ENCODE data around the gene SLC23A1. TPM values are rescaled to one million over a fixed set of nuclear protein-coding genes. Genes with fewer than 3 reads are reported as not detected.
A peak's percentile ranks its signal among the peaks of the same experiment; 100 is the strongest.

The SLC23A1 gene
- total and polyA plus RNA-seq, 11 donors, result not detected

DNA sequence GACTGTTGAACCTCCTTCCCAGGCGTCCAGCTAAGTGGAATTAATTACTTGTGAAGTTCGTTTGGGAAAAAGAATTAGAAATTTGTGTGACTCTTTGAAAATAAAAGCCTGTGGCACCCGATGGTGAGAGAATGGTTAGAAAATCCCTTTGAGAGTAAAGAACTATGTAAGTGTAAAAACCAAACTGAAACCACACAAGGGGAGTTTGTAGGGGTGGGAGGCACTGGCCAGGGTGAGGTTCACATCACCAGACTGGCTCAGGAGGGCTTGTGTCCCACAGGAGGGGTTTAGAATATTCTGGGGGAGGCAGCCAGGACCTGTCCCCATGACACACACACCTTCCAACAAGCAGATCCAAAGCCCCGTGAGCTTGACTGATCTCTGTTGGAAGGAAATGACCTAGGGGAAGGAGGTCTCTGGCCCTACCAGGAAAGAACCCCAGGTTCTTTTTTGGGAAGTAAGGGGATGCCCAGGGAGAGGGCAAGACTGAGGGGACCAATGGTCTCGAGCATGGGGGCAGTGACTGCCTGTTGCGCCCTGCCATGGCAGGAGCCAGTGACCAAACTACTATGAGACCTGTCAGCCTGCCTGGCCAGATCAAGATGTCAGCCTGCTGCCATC, 16.5 kb upstream of the SLC23A1 start:
- H3K4me1 ChIP-seq, result peaks cover 2 to 48% (median 33%) of the 10 kb centered on the region in 12 donors
- DNase-seq (no peak), ATAC-seq (no peak)
- no peak overlapping the region for H3K4me3 ChIP-seq
- no peaks in the 10 kb centered on the region for H3K9me3 ChIP-seq
- intact Hi-C loops (cut with DNase I), result loop anchor here in 2 of 10 donors (5.0 to 10.0 kb wide), 2 partner anchors 57 to 105 kb away; partner anchors contain the start of genes MATR3 (in 1 of the 2) and PAIP2 (in 1 of the 2)
- H3K36me3 ChIP-seq, result peaks cover 0 to 12% (median 0%) of the 10 kb centered on the region in 9 donors
- no peak for TF ChIP-seq POLR2A (IDR thresholded peaks at IDR 0.05)
- TF ChIP-seq, protein P1, sequence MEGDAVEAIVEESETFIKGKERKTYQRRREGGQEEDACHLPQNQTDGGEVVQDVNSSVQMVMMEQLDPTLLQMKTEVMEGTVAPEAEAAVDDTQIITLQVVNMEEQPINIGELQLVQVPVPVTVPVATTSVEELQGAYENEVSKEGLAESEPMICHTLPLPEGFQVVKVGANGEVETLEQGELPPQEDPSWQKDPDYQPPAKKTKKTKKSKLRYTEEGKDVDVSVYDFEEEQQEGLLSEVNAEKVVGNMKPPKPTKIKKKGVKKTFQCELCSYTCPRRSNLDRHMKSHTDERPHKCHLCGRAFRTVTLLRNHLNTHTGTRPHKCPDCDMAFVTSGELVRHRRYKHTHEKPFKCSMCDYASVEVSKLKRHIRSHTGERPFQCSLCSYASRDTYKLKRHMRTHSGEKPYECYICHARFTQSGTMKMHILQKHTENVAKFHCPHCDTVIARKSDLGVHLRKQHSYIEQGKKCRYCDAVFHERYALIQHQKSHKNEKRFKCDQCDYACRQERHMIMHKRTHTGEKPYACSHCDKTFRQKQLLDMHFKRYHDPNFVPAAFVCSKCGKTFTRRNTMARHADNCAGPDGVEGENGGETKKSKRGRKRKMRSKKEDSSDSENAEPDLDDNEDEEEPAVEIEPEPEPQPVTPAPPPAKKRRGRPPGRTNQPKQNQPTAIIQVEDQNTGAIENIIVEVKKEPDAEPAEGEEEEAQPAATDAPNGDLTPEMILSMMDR (IDR thresholded peaks at IDR 0.05), result no peak
- peaks cover 0 to 5% (median 0%) of the 10 kb centered on the region in 9 donors for H3K27me3 ChIP-seq
- 86 to 91% (median 90%) methylated on average over 6 of the region's 6 CpGs for WGBS, 4 donors
- no peak overlapping the region for H3K27ac ChIP-seq

DNA sequence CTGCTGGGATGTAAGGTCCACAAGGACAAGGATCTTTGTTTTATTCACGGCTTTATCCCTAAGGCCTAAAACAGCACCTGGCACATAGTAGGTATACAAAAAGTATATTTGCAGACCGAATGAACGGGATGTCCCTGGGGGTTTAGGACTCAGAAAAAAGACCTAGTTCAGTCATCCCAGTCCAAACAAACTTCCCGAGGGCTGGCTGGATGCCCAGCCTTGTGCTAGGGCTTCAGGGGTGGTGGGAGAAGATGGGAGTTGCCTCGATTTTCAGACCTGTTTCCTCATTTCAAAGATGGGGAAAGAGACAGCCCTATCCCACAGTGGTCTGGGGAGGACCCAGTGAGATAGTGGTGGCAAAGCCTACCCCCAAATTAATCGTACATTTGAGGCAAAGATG, 14.8 kb upstream of the SLC23A1 start:
- H3K4me1 ChIP-seq, result peaks cover 2 to 50% (median 34%) of the 10 kb centered on the region in 12 donors
- peak overlapping the region in 3 of 12 donors; percentile 91 to 95 (median 92) for H3K27ac ChIP-seq
- intact Hi-C loops (cut with DNase I), result loop anchor here in 1 of 10 donors (10.0 kb wide), 1 partner anchor 103 kb away; the partner anchor contains the start of gene MATR3
- no peak overlapping the region for H3K4me3 ChIP-seq
- peak in 1 of 5 donors; percentile 50 for DNase-seq
- no peaks in the 10 kb centered on the region for H3K9me3 ChIP-seq
- peaks cover 0 to 13% (median 0%) of the 10 kb centered on the region in 9 donors for H3K36me3 ChIP-seq
- TF ChIP-seq, protein P1 (IDR thresholded peaks at IDR 0.05), result no peak
- no peak for TF ChIP-seq POLR2A (IDR thresholded peaks at IDR 0.05)
- H3K27me3 ChIP-seq, result peaks cover 0 to 22% (median 0%) of the 10 kb centered on the region in 9 donors
- 34 to 46% (median 43%) methylated on average over 6 of the region's 6 CpGs for WGBS, 4 donors
- ATAC-seq, result no peak

DNA sequence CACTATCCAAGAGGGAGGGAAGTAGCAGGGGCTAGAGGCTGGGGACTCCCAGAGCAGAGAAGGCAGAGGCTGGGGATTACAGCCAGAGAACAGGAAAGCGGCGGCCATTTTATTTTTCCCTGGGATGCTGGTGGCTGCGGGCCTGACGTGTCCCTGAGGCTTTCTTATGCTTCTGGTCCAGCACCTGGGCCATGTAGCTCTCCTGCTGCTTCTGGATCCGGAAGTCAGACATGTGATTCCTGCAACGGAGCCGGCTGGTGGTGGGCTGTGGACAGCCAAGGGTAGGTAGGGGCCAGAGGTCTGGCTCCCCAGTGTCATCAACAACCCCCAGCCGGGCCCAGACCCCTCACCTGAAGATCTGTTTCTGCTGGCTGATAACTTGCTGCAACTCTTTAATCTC, 13.6 kb upstream of the SLC23A1 start:
- ATAC-seq, result no peak
- no peaks in the 10 kb centered on the region for H3K9me3 ChIP-seq
- WGBS, 4 donors, result 60 to 73% (median 66%) methylated on average over 6 to 8 of the region's 8 CpGs
- no peak for TF ChIP-seq POLR2A (IDR thresholded peaks at IDR 0.05)
- TF ChIP-seq, protein P1 (IDR thresholded peaks at IDR 0.05), result no peak
- H3K27ac ChIP-seq, result peak overlapping the region in 11 of 12 donors; percentile 40 to 97 (median 93)
- no peak overlapping the region for H3K4me3 ChIP-seq
- intact Hi-C loops (cut with DNase I), result loop anchor here in 1 of 10 donors (10.0 kb wide), 1 partner anchor 102 kb away; the partner anchor contains the start of gene MATR3
- H3K4me1 ChIP-seq, result peaks cover 5 to 61% (median 42%) of the 10 kb centered on the region in 12 donors
- peaks cover 0 to 21% (median 0%) of the 10 kb centered on the region in 9 donors for H3K36me3 ChIP-seq
- H3K27me3 ChIP-seq, result peaks cover 0 to 28% (median 0%) of the 10 kb centered on the region in 9 donors
- no peak for DNase-seq
